Tongue (tissue), 2 donors: ENCODE results near the gene MATN1. TPM values are rescaled to one million over a fixed set of nuclear protein-coding genes. Genes with fewer than 3 reads are reported as not detected.

Source experiments
- small RNA-seq: library from RNA; depleted of rRNA; stranded (forward); fragments of <200 nt; gene quantifications from one replicate; pipeline ENCODE3, GENCODE V24; 2014; ENCODE audit warnings: low replicate concordance
- total RNA-seq: library from RNA; depleted of rRNA; stranded (reverse); fragments of >200 nt; gene quantifications from one replicate; pipeline ENCODE4 v1.2.3, GENCODE V29; 2014

Gene MATN1
- total RNA-seq, 1 donor from 2014 or later: not detected

Small RNA genes within 50 kb of the gene (small RNA-seq; reads per million reads assigned to genes)
- gene MIR4420: not detected

Other genes starting within 250 kb of the MATN1 start
- gene LAPTM5, start 34.2 kb upstream of the MATN1 start, total RNA-seq: 7.6 TPM
- gene SDC3, start 185.2 kb upstream of the MATN1 start, total RNA-seq: 26.0 TPM